GM12878 (cell line): ENCODE data around the gene NTSR1. TPM values are rescaled to one million over a fixed set of nuclear protein-coding genes. Genes with fewer than 3 reads are reported as not detected.

Source experiments
- ATAC-seq: fragments of 200-7000 bp; cut with Tn5 transposase; 3 replicates; pipeline ENCODE4 v1.9.1; 2020; ENCODE audit warnings: mild to moderate bottlenecking, moderate library complexity
- BruUV-seq: library from RNA; stranded (reverse); fragments of 400-500 nt; replicated peaks from 2 replicates; lab custom pipeline; 2021; lab: Mats Ljungman, UMichigan
- CTCF ChIA-PET: fragments of 300-600 bp; sonication (Branson Sonifier 250); formaldehyde crosslinking; extraction: SDS; loops from one replicate; lab custom pipeline; 2021; ENCODE audit warnings: inconsistent platforms; lab: Yijun Ruan, JAX
- POLR2A ChIA-PET: fragments of 350-600 bp; formaldehyde crosslinking; extraction: SDS; loops from one replicate; lab custom pipeline; 2021; ENCODE audit warnings: inconsistent platforms; lab: Charles Lee
- RAD21 ChIA-PET: fragments of 300-600 bp; sonication (Branson Sonifier 250); formaldehyde crosslinking; loops from one replicate; lab custom pipeline; 2023; ENCODE audit warnings: antibody characterized with exemption; ENCODE audit not compliant: unreplicated experiment; lab: Charles Lee
- SMC1A ChIA-PET: fragments of 300-600 bp; sonication (Branson Sonifier 250); formaldehyde crosslinking; loops from one replicate; lab custom pipeline; 2023; ENCODE audit not compliant: unreplicated experiment, uncharacterized antibody; lab: Charles Lee
- DNase-seq: peaks from one replicate; pipeline ENCODE4 v3.0.0-alpha.2; 2011; ENCODE audit warnings: low read depth, low spot score
- FAIRE-seq: peaks from 3 replicates; lab custom pipeline; 2011; peaks lifted over from hg19 to GRCh38; lab: Jason Lieb, UNC
- H2AFZ ChIP-seq: 2 replicates; pipeline ENCODE4 v1.6.0; 2011; ENCODE audit warnings: low read depth, low read length, control low read depth; ENCODE audit not compliant: control insufficient read depth
- H3K27ac ChIP-seq: 2 replicates; pipeline ENCODE4 v1.5.1; 2011; ENCODE audit warnings: control low read depth; ENCODE audit not compliant: control insufficient read depth, insufficient read depth
- H3K27me3 ChIP-seq, 2 experiments: replicated peaks in 1 of 2; 2 replicates each; pipeline versions ENCODE4 v1.6.0 to v1.6.1; 2011; ENCODE audit warnings: low read length in 1 of 2; ENCODE audit not compliant: control insufficient read depth in 2 of 2, insufficient read depth in 2 of 2
- H3K36me3 ChIP-seq, 2 experiments: 2 replicates each; pipeline ENCODE4 v1.5.1; 2011; ENCODE audit warnings: low read length in 1 of 2; ENCODE audit not compliant: control insufficient read depth in 2 of 2, insufficient read depth in 2 of 2
- H3K4me1 ChIP-seq: 2 replicates; pipeline ENCODE4 v1.6.1; 2011; ENCODE audit warnings: mild to moderate bottlenecking, low read length, moderate library complexity, mixed read lengths; ENCODE audit not compliant: control insufficient read depth, insufficient read depth
- H3K4me2 ChIP-seq: 2 replicates; pipeline ENCODE4 v1.6.0; 2011; ENCODE audit warnings: control low read depth; ENCODE audit not compliant: control insufficient read depth, insufficient read depth
- H3K4me3 ChIP-seq: fragments of 200-600 bp; sonication (generic); 2 replicates; pipeline ENCODE4 v1.5.1; 2016
- H3K79me2 ChIP-seq: 2 replicates; pipeline ENCODE4 v1.6.0; 2011; ENCODE audit warnings: low read length; ENCODE audit not compliant: control insufficient read depth, insufficient read depth
- H3K9ac ChIP-seq: 2 replicates; pipeline ENCODE4 v1.8.0; 2011; ENCODE audit warnings: low read length, control low read depth, mixed read lengths; ENCODE audit not compliant: control insufficient read depth, insufficient read depth
- H3K9me3 ChIP-seq: replicated peaks from 3 replicates; pipeline ENCODE4 v1.5.1; 2011; ENCODE audit warnings: mild to moderate bottlenecking, low read length; ENCODE audit not compliant: control insufficient read depth, insufficient read depth
- H4K20me1 ChIP-seq: 2 replicates; pipeline ENCODE4 v1.6.0; 2011; ENCODE audit not compliant: control insufficient read depth, insufficient read depth
- CEBPB ChIP-seq, 2 experiments: fragments of 150-350 bp in 1 of 2; IDR thresholded peaks; 2 replicates each; pipeline ENCODE4 v1.6.1; 2012 to 2014; ENCODE audit warnings: low read depth in 2 of 2, low read length in 2 of 2, borderline replicate concordance in 1 of 2, inconsistent platforms in 1 of 2
- NFIC ChIP-seq: IDR thresholded peaks from 2 replicates; pipeline ENCODE4 v1.6.1; 2012; ENCODE audit warnings: low read depth, mild to moderate bottlenecking, inconsistent platforms, low read length, moderate library complexity
- NFYA ChIP-seq: IDR thresholded peaks from 2 replicates; pipeline ENCODE4 v1.6.1; 2011; ENCODE audit warnings: low read depth, mild to moderate bottlenecking, low read length, improper control_type of control experiment, borderline replicate concordance
- PAX5 ChIP-seq: IDR thresholded peaks from 2 replicates; pipeline ENCODE4 v1.6.1; 2011; ENCODE audit warnings: low read depth, low read length, borderline replicate concordance
- RFX5 ChIP-seq: IDR thresholded peaks from 2 replicates; pipeline ENCODE4 v1.6.1; 2011; ENCODE audit warnings: low read depth, low read length, improper control_type of control experiment
- TCF7 ChIP-seq: IDR thresholded peaks from 2 replicates; pipeline ENCODE4 v1.6.1; 2014; ENCODE audit warnings: antibody characterized with exemption, borderline replicate concordance
- YBX1 ChIP-seq: fragments of 450-650 bp; IDR thresholded peaks from 2 replicates; pipeline ENCODE4 v1.6.1; 2016; ENCODE audit warnings: antibody characterized with exemption
- WGBS: methylation state at CpG from one replicate; pipeline ENCODE4 v1.1.6; 2016; ENCODE audit warnings: low lambda C conversion rate; ENCODE audit not compliant: insufficient replicate concordance, insufficient coverage; ENCODE audit errors: missing lambda C conversion rate; 5-methylcytosine and 5-hydroxymethylcytosine counted together
- in situ Hi-C: fragments of 300-500 bp; cut with MboI; formaldehyde crosslinking; loops from 9 replicates; pipeline ENCODE4 v1.14.3; 2018; ENCODE audit warnings: mixed read lengths
- intact Hi-C: fragments of 100-400 bp; cut with micrococcal nuclease; formaldehyde crosslinking; loops from one replicate; pipeline ENCODE4 v1.14.2; 2022; ENCODE audit not compliant: unreplicated experiment
- polyA plus RNA-seq, 11 experiments: library from polyadenylated mRNA; depleted of rRNA in 4 of 11; unstranded in 6 of 11; stranded (reverse) in 5 of 11; fragments of >200 nt; fragmentation: Nextera tagmentation in 4 of 11; fragmentation: Illumina TruSeq in 1 of 11; extraction: Ambion mirVana in 4 of 11; extraction: Trizol in 1 of 11; gene quantifications; 1 replicate in 1 of 11; 2 replicates in 10 of 11; pipeline versions ENCODE4 v1.2.1 to v1.2.3, GENCODE V29; 2011 to 2016; ENCODE audit warnings: inconsistent platforms in 2 of 11, missing spikeins in 2 of 11, low read depth in 1 of 11
- total RNA-seq, 4 experiments: library from RNA; depleted of rRNA in 3 of 4; stranded (reverse); fragments of >200 nt in 3 of 4; fragmentation: Illumina TruSeq in 1 of 4; extraction: Trizol in 1 of 4; gene quantifications; 2 replicates each; pipeline versions ENCODE4 v1.2.1 to v1.2.3, GENCODE V29; 2013 to 2021

Gene NTSR1
- total and polyA plus RNA-seq, 10 of the 15 experiments (the other 5 are each of a cell fraction or from before 2014, with no cell fraction given), result not detected

DNA sequence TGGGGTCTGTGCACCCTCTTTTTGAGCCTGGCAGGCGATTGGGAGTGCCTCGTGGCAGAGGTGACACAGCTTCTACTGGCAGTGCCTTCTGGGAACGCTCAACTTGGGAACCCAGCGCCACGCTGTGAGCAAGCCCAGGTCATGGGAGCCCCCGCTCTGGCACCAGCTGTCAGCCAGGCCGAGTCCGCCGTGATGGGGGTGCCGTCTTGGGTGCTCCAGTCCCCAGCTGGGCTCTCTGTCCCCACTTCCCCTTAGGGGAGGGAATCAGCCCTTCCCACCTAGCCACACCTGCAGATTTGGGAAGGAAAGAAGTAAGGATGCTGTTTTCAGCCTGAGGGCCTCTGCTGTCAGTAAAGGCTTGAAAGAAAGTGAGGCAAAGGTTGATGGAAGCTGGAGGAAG, 31.0 kb upstream of the NTSR1 start (continued):
- TF ChIP-seq NFYA, result no peak
- no peak for TF ChIP-seq RFX5
- TF ChIP-seq YBX1, result no peak
- TF ChIP-seq, all 136 proteins: peak for 0

DNA sequence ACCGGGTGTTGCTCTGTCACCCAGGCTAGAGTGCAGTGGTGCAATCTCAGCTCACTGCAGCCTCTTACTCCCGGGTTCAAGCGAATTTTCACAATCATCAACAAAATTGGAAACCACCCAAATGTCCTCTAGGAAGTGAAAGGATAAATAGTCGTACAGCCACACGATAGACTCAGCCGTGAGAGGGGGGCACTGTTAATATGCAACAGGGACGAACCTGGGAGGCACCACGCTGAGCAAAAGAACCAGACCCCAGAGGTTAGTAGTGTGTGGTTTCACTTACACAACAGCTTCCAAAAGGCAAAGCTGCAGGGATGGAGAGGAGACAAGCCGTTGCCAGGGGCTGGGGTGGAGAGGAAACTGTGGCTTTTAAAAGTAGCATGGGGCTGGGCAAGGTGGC, 30.1 kb upstream of the NTSR1 start:
- peak overlapping the region; percentile 17; the same call in 1 of the 2 replicates for H3K4me2 ChIP-seq
- no peak; the same call in 2 of the 3 replicates for ATAC-seq
- TF ChIP-seq NFIC, result no peak
- TF ChIP-seq PAX5, result no peak
- no peak for TF ChIP-seq TCF7
- no peak for TF ChIP-seq CEBPB (IDR thresholded peaks at IDR 0.05; ENCODE audit: borderline replicate concordance in 1 of 2, low read depth in 2 of 2, low read length in 2 of 2)
- TF ChIP-seq, all 136 proteins: peak for 0
- H2AFZ ChIP-seq, result no peak overlapping the region
- H3K79me2 ChIP-seq, result no peaks in the 10 kb centered on the region
- H3K9me3 ChIP-seq, result no peaks in the 10 kb centered on the region; the same call in 2 of the 3 replicates
- no peaks in the 10 kb centered on the region for H3K27me3 ChIP-seq
- no peaks in the 10 kb centered on the region for H3K36me3 ChIP-seq
- intact Hi-C loops (no loop called here), in situ Hi-C loops (no loop called here)
- DNase-seq, result no peak
- RAD21 ChIA-PET, result no interaction called here
- no peak overlapping the region for H3K4me3 ChIP-seq
- no peak overlapping the region for H3K27ac ChIP-seq
- POLR2A ChIA-PET, result interaction anchor here (0.7 kb wide), 2 partner anchors 148 to 341 kb away, joined by 3 to 4 read pairs; no protein-coding TSS in a partner anchor
- H3K9ac ChIP-seq, result no peak overlapping the region
- CTCF ChIA-PET, result interaction anchor here (0.9 kb wide), 1 partner anchor 90 kb away, joined by 3 read pairs; no protein-coding TSS in a partner anchor
- H4K20me1 ChIP-seq, result no peaks in the 10 kb centered on the region
- H3K4me1 ChIP-seq, result no peaks in the 10 kb centered on the region; the same call in 1 of the 2 replicates
- no peak for FAIRE-seq
- 15% methylated on average over 9 of the region's 9 CpGs for WGBS
- SMC1A ChIA-PET, result interaction anchor here (0.6 to 1.5 kb wide), 3 partner anchors 27 to 184 kb away, joined by 3 read pairs; no protein-coding TSS in a partner anchor
- no TSS peak for BruUV-seq
